GM21360 (cell line): ENCODE results near the gene HMGN5.

Experiments used
- ATAC-seq: cut with Tn5 transposase; IDR thresholded peaks from one replicate; pipeline ENCODE4 v1.9.1; 2021; ENCODE audit warnings: mild to moderate bottlenecking, moderate library complexity; ENCODE audit not compliant: unreplicated experiment

Gene HMGN5

GRCh38 chrX:81120936-81121371 lies 80.8 kb downstream of the HMGN5 start:
- peak; percentile 48 for ATAC-seq

DNA sequence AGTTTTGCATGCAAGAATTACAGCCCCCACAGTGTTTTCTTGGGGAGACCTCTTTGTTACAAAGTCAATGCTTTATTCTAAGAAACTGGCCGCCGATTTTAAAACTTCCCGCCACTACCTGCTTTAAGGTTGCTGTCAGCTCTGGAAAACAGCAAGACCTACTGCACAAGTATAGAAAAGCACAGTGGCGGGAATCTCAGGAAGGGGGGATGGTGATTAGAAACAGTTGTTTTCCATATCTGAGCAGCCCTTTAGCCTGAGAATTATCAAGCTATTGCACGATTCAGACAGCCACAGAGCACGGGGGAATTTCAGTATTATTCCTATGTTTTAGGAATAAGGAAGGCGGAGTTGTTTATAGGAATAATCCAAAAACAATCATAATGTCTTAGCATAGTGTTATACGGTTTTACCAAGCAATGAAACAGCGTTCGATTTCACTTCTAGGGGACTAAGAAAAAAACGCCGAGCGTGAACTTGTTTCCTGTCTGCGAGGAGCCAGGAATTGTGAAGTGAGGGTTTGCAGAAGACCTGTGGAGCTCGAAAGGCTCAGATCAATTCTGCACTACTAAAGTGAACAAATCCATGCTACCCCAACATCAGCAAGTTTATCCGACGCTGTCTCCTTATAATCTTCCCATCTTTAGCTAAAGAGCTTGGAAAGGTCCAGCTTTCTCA lies 81.3 kb downstream of the HMGN5 start:
- ATAC-seq = peak; percentile 18

DNA sequence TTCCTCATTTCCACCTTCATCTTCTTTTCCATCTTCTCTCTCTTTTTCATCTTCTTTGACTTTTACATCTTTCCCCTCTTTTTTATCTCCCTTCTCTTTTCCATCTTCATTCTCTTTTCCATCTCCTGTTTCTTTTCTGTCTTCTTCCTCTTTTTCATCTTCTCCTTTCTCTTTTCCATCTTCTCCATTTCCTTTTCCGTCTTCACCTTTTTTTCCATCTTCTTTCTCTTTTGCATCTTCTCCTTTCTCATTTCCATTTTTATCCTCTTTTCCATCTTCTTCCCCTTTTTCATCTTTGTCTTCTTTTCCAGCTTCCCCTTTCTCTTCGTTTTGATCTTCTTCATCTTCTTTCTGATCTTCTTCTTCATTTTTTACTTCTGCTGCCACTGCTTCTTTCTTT lies 87.0 kb downstream of the HMGN5 start:
- ATAC-seq = no peak

- no peak for ATAC-seq
Observed at GRCh38 chrX:81110286-81110685, 91.4 kb downstream of the HMGN5 start.

GRCh38 chrX:81082649-81083048 lies 119.1 kb downstream of the HMGN5 start:
- no peak for ATAC-seq
